ENCODE results near the gene RELN.

Gene RELN

DNA sequence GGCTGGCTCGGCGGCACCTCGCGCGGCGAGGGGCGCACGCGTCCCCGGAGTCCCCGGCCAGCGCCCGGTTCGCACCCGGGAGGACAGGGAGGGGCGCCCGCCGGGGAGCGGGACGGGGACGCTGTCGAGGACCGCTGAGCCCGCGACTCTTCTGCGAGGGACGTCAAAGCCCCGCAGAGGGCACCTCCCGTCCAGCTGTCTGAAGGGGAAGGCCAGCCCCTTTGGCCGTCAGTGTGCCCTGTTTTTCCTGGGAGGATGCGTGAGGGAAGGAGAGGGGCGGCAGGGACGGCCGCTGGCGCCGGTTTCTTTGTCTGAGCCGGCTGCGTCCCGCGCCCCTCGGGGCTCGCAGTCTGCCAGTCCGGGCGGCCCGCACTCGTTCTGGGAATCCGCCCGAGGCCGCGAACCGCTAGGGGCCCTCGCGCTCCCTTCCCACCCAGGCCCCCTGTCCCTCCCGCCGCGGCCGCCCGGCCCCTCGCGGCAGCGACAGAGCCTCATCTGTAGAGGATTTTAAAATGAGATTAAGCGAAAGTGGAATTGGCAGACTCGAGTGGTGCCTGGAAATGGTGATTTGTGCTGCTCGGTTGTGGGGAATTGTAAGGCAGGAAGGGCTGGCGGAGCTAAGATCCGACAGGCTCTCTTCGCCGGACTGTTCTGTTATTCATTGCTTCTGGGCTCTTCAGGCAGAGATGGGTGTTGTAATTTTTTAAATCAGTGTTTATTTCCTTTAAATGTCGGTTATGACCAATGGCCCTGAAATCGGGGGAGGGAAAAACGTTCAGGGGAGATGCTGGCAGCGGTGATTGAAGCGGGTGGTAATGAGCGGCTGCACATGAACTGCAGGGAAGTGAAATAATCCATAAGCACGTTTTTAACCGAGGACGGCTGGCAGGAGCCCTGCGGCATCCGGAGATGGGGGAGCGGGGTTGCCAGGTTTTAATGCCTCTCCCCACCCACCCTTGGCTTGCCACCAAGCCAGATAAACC lies 618 bp upstream of the RELN start:
- DNase-seq = peak in 1 of 2 experiments; percentile 28

DNA sequence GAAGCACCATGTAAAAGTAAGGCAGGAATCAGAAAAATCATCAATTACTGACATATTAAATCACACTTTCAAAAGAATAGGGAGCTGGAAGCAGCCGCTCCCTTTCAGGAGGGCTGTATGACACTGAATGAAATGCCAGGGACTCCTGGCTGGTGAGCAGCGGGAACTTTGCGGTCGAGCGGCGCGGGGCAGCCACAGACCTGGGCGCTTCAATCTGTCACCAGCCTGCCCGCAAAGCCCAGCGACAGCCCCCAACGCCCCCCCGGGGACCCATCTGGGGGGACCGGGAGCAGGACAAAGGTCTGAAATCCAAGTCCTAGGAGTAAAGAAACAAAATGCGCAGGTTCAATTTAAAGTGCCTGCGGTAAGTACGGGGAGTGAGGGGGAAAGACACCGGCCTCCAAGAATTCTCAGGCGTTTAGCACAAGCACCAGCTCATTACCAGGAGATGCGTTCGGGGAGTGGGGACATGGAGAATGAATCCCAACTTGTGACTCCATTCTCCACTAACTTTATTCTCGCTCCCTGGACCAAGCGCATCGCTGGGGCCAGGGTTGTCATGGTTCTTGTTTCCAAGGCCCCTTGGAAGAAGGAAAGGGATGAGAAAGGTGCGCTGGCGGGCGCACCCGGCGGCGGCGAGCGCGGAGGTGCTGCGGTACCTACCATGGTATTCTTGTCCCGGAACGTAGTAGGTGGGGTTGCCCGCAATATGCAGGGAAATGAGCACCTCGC lies 824 bp downstream of the RELN start:
- no peak for DNase-seq

DNA sequence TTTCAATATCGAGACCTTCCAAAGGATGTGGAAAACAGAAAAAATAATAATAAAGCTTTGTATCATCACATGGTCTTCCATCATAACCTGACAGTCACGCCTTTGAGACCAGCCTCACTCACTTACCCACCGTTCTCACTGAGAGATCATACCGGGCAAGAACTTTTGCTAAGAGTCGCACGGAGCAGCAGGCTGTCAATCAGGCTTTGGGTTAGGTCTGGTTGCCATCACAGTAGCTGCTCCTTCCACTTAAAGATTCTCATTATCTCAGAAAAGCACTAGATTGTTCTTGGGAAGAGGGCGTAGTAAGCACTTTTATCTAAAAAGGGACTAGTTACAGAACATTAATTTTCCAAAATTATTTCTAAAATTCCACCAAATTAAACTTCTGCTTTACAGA lies 2.0 kb downstream of the RELN start:
- no peak for DNase-seq

DNA sequence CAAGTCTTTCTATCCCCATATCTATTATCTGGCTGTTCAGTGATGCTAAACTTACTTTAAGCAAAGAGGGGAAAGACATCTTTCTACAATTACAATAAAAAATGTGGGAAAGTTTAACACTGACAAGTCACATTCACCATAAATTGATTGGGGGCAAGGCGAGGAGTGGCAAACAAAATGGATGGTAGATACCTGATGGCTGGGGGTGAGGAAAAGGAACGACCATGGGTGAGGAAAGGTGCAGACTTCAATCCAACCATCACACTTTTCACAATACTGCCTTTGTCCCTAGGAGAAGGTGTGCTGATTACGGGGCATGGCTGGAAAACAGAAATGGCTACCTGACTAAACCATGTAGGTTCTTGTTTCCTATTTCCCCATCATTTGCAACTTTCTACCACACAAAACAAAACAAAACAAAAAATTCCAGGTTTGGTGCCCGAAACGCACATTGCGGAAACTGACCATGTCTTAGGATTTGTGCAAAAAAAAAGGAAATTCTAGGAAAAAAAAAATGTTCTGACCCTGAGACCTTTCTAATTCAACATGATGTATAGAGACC lies 3.8 kb downstream of the RELN start:
- no peak for DNase-seq

DNA sequence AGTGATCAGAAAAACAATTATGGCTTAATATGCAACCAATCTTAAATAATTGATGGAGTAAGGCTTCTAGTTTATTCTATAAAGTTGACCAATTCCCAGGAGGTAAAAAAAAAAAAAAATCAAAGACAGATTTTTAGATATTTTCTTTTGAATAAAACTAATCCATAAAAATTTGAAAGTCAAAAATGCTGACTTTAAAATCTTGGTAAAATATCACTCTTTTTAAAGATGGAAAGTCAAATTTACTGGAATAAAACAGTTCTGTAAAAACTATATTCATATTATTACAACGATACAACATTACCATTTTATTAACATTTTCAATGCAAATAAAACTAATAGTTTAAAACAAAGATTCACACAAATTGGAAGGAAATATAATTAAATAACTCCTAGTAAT lies 5.4 kb downstream of the RELN start:
- DNase-seq = no peak

DNA sequence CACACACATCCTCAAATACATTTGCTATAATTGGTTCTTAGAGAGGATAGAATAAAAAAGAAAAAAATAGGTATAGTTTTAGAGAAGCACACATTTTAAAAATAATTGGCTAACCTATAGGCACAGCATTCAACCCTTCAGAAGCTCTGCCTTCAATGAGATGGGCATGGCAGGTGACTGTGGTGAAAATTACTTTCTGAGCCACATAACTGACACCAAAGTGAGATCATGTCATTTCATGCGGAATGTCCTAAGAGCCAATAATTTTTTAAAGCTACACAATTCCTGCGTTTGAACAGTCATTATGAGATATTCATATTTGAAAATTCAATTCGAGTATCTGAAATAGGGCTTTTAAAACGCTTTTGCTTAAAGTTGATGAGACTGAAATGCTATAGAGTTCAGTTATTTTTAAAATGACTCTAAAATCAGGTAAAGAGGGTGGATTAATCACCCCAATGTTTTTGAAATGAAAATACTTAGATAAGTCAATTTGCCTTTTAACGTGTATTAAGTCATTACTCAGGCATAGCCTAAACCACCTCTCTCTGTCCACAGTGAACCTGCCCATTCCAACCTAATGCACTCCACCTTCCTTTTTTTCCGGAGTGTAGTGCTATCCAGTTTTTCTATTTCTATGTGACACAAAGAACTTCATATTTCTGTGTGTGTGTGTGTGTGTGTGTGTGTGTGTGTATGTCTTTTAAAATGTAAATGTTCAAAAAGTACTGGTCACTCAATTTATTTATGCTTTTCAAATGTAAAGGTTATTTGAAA lies 6.1 kb downstream of the RELN start:
- no peak for DNase-seq

DNA sequence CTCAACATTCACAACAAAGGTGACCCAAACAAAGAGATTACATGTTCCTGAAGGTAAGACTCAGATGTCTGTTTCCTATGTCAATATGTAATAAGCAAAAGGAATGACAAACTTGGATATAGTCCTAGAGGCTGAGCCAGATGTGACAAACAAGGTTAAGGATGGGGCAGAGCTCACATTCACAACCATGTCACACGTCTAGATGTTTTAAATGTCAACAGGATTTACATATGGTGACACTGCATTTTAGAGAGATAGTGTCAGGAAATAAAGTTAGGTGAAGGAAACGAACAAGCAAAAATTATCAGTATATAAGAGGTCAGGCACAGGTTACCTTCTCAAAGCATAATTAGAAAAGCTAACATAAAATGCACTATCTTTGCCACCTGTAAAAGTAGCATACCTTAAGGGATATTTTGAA lies 8.4 kb downstream of the RELN start:
- no peak for DNase-seq

DNA sequence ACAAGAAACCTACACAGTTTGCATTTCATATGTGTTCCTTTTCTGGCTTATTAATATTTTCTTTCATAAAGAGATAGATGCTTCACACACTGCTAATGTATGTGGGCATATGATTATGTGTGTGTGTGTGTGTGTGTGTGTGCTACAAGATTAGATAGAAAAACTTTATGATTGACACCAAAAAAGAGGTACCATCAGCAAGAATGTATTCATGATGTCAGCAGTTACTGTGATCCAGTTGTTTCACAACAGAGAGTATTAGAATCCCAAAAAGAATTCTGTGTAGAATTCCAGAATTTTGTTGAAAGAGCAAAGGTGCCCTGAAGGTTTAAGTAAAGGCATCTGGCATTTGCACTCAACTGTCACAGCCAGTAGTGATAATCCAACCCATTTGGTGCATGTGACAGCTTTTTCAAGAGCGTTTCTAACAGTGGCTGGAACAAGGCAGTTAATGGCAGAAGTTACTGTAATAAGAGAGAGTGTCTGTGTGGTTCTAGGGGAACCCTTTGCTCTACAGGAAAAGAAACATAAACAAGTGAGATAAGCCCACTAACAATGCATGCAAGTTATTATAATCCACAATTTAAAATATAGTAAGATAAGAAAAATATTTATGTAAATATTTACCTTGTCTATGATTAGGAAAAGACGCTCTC lies 16.6 kb downstream of the RELN start:
- DNase-seq = no peak

DNA sequence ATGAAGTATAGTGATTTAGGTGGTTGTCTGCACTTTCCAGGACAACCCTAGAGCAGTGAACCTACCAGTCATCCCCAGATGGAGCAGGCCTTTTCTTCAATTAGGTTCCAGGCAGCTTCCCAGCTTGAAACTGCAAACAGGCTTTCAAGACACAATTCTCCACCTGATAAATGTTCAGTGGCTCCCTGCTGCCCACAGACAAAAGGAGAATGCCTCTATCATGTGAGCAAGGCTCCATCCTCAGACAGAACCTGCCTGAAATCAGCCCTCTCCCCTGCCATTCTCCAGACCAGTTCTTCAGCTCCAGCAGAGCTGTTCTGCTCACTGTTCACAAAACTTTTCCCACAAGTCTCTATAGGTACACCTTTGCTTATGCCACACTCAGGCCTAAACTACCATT lies 22.1 kb downstream of the RELN start:
- DNase-seq = no peak

DNA sequence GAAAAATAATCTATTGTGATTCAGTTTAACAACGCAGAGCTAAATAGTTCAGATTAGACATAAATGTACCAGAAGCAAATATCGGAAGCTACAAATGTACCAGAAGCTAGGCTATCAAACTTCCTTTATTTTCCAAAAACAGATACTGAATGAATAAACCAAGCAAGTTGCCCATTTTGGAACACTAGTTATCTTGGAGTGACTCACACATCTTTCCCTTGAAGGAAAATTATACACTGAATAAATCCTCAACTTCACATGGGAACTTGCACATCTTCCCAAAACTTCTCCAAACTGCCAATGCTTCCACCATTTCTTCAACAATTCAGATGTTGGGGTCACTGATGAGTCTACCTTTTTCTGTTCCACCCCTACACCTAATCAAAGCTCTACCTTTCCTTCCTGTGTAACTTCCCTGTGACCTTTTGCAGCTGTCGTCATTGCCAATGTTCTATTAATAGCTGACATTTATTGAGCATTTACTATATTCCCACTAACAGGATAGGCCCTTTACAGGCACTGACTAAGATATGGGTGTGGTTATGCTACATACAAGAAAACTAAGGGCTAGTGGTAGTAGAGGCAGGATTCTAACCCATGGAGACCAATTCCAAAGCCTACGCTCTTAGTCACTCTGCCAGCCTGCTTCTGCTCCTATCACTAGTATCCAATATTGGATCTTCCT lies 22.7 kb downstream of the RELN start:
- no peak for DNase-seq

DNA sequence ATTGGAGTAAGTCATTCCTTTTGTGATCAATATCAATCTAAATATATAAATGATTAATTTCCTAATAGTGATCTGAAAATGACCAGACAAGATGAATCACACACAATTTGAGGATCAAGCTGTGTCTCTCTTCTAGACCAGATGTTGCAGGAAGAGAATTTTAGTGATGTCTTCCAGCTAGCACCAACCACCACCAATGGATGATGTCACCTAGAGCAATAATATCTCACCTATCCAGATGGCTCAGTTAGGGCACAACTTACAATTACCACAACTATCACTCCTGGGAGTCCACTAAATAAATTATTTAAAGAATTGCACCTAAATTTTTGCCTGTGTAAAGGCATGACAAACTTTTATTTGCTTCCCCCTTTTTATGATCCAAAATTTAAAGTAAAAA lies 25.2 kb downstream of the RELN start:
- DNase-seq = no peak

DNA sequence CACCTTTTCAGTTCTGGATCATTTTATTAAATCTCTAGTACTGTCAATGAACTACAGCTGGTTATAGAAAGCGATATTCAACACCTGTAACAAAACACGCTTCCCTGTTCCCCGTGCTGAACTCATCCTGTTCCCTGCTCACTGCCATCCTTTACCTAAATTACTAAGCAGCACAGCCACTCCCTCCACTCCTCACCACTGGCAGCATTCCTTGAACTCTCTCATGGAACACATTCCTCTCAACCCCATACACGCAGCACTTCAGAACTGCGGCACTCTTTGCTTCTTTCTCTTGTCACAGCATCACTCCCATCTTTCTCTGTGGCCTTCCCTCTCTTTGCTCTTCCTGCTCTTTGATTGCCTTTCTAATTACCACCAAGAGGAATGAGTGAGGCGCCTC lies 27.4 kb downstream of the RELN start:
- DNase-seq = no peak

DNA sequence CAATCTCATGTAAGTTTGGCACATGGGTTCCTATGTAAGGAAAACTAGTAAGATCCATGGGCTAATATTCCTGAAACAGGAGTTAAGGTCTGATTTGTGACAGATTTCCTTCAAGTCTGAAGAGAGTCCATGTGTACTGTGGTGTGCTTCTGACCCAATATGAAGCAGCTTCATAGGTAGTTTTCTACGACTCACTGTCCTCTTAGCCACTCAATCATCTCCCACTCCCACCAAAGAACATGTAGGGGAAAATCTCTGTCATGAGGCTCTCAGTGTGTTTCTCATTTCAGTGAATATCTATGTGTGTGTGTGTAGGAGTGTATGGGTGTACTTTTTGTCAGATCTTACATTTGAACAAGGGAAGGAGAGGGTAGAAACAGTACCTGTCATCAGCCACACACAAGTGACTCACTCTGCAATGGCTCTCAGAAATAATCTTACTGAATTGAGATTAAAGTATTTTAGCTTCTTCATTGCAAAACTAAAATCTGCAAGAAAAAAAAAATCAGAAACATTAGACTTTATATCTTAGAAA lies 31.1 kb downstream of the RELN start:
- DNase-seq = no peak

DNA sequence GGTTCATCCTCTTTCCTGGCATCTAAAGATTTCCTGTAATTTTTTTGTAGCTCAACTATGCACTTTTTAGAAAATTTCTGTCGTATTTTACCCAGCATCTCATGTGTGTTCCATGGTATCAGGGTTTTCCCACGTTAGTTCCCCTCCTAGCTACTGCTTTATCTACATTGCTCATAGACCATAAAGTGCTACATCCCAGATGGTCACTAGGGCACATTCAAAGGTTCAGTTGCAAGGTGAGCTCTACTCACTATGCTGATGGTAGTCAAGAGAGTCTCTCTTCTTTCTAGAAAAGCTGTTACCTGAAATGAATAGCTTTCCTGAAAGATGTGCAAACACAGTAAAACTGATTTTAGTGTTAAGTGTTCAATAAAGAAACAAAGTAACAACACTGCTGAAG lies 33.5 kb downstream of the RELN start:
- no peak for DNase-seq

DNA sequence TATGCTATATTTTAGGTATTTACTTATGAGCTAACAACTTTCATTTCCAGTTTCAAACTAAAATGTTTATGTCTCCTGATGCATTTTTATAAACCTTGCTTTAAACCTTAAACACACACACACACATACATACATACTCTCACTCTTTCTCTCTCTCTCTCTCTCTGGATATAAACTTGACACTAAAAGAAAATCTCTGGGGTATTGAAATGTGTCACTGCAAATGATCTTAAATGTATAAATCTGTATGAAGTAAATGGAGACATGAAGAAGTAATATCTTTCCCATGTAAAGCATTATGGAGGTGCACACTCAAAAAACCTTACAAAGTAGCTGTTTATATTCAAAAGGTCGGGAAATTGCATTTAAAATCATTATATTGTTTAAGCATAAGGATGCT lies 37.0 kb downstream of the RELN start:
- no peak for DNase-seq

DNA sequence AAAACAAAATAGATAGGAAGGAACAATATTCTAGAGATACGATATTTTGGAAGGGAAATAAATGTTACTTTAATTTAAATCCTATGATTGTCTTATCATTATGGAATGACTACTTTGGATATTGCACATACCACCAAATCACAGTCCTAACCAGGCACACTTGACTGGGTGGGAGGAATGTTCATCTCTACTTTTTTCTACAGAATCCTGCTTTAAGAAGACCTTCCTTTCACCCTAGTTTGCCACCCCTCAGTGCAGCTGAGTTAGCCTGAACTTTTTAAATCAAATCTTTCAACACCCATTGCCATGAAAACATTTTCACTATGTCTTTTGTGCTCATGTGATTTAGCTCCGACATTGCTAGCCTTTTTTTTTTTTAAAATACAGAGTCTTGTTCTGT lies 38.1 kb downstream of the RELN start:
- DNase-seq = no peak

DNA sequence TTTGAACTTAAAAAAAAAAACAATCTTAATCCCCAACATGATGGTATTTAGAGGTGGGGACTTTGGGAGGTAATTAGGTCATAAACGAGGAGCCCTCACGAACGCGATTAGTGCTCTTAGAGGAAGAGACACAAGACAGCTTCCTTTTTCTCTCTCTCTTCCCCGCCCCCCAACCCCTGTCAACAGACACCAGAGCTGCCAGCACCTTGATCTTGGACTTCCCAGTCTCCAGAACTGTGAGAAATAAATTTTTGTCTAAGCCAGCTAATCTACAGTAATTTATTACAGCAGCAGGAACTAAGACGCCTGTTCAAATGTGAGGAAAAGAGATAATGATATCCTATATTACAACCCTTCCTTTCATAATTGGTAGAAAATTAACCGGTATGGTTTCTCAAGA lies 40.1 kb downstream of the RELN start:
- no peak for DNase-seq

DNA sequence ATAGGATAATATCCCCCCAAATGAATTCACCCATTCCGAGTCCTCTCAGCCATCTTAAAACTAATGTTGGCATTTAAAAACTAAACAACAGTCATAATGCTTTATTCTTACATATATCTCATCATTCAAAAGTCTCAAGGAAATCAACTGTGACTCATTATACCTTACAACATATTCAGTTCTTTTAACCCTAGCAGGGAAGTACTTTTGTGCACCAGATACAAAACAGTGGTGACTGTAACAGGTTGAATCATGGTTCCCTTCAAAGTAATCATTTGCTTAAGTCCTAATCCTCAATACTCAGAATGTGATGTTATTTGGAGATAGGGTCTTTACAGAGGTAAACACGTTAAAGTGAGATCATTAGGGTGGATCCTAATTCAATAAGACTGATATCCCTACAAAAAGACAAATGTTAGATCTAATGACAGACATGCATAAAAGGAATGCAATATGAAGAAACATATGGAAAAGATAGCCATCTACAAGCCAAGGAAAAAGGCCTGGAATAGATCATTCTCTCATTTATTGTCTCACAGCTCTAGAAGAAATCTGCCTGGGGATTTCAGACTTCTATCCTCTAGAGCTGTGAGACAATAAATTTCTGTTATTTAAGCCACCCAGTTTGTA lies 42.3 kb downstream of the RELN start:
- no peak for DNase-seq

DNA sequence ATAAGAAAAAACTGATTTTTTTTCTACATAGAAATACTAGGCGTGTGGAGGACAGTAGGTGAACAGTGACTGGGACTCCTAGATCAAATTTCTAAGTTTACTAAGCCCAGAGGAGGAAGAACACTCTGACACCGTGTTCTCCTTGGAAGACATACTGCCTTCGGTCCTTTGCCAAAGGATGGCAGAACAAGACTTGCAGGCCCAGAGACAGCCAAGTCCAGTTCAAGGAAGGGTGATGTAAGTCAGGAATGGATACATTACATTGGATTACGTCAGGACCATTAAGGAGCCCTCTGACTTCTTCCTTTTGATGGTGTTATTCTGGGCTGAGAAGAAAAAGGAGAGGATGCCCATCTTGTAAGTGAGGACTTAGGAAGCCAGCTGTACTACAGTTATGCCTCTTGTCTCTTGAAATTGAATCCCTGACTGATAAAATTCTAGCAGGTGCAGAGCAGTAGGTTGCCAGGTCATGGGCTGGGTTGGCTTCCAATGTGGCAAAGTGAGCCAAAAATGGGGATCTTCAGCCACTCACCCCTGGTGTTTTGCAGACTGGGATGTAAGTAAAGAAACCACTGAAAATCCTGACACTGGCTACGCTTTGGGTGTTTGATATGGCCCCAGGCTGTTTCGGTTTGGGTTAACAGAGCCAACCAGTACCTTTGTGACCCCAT lies 45.1 kb downstream of the RELN start:
- DNase-seq = no peak

DNA sequence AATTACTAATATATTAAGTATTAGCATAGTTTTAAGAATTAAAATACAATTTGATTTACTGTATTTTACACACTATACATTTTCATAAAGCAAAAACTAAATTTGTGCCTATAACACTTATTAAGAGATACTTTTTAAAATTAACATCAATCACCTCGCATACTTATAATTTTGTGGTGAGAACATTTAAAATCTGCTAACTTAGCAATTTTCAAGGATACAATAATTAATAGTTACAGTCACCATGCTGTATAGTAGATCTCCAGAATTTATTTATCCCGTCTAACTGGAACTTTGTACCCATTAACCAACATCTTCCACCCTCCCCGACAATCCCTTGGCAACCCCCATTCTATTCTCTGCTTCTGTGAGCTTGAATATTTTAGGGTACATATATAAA lies 47.5 kb downstream of the RELN start:
- no peak for DNase-seq
